ENCODE data around the gene MEG3. TPM values are rescaled to one million over a fixed set of nuclear protein-coding genes. Genes with fewer than 3 reads are reported as not detected.

MEG3 gene
- total and polyA plus RNA-seq, 2 of the 4 experiments (the other 2 are of a cell fraction), result 31.5 to 556 TPM

DNA sequence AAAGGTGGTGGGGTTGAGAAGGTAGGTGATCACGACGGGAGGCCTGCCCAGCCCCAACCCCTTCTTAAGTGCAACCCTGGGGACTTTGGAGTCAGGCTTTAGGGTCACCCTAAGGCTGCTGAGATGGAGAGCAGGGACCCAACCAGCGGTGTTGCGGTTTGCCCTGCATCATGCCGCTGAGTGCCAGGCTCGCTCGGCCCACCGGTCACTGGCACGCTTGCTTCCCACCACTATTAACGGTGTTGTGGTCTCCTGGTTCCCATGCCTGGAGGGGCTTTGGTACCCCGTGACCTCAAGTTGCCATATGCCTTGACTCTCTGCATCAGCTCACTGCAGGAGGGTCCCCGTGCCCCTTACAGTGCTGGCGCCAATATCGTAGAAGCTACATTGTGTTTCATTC lies 18.4 kb upstream of the MEG3 start:
- Histone ChIP-seq H2AK9ac (replicated peaks; ENCODE audit: low read depth, low read length, poor library complexity) (no peak overlapping the region), H3K4ac (ENCODE audit: low read depth, low read length) (no peak overlapping the region), H3K79me1 (ENCODE audit: low read depth in 1 of 2, low read length in 2 of 2) (no peaks in the 10 kb centered on the region), H3K9ac (ENCODE audit: low read depth, low read length) (no peak overlapping the region), H2BK120ac (ENCODE audit: low read depth, low read length) (no peak overlapping the region), H3K9me3 (ENCODE audit: control insufficient read depth, insufficient read depth, low read length) (peaks cover 45% of the 10 kb centered on the region), H3K14ac (replicated peaks; ENCODE audit: low read depth, low read length) (no peak overlapping the region), H3K23ac (ENCODE audit: low read depth, low read length) (no peak overlapping the region), H3K56ac (ENCODE audit: extremely low read depth, insufficient read depth, low read length) (no peak overlapping the region), H3K27ac (ENCODE audit: insufficient read depth, low read length) (no peak overlapping the region), H4K91ac (ENCODE audit: insufficient read depth, low read depth, low read length) (no peak overlapping the region), H3K18ac (ENCODE audit: low read depth, low read length) (no peak overlapping the region), H4K8ac (ENCODE audit: low read depth in 2 of 2, low read length in 2 of 2) (no peak overlapping the region), H3K4me1 (ENCODE audit: control insufficient read depth, insufficient read depth, low read length) (no peaks in the 10 kb centered on the region), H4K5ac (ENCODE audit: low read depth, low read length) (no peak overlapping the region), H3K27me3 (ENCODE audit: control insufficient read depth, insufficient read depth, low read length) (peaks cover 43% of the 10 kb centered on the region), H4K20me1 (ENCODE audit: insufficient read depth, low read length) (no peaks in the 10 kb centered on the region), H2AK5ac (ENCODE audit: low read depth, low read length) (no peak overlapping the region), H2BK20ac (ENCODE audit: low read depth, low read length) (no peak overlapping the region), H3K9me1 (ENCODE audit: insufficient read depth, low read length) (no peaks in the 10 kb centered on the region), H2AFZ (replicated peaks; ENCODE audit: low read length, poor library complexity) (peak overlapping the region; percentile 40), H2BK15ac (ENCODE audit: low read depth, low read length) (no peak overlapping the region), H3K36me3 (ENCODE audit: control insufficient read depth, insufficient read depth, low read length) (no peaks in the 10 kb centered on the region), H2BK5ac (ENCODE audit: low read depth, low read length, poor library complexity, severe bottlenecking) (no peak overlapping the region), H3K4me3 (ENCODE audit: insufficient read depth, low read depth, low read length) (no peak overlapping the region), H3K4me2 (ENCODE audit: low read depth, low read length) (no peak overlapping the region)
- WGBS, 2 experiments (ENCODE audit: extremely low coverage in 2 of 2, insufficient read length in 1 of 2), result 84% methylated on average over 8 of the region's 14 CpGs; no CpG with 5 or more reads in 1 of the 2 experiments
- in situ Hi-C loops (cut with MboI; ENCODE audit: low sequenced_read_pairs), result no loop called here
- DNase-seq (no peak), ATAC-seq (ENCODE audit: low read depth) (no peak)
- intact Hi-C loops (cut with micrococcal nuclease), result no loop called here
- ChIA-PET POLR2A (ENCODE audit: unreplicated experiment) (no interaction called here), CTCF (no interaction called here)
- no peak for TF ChIP-seq SMC3 (IDR thresholded peaks at IDR 0.05; ENCODE audit: low read depth, low read length)
- no peak for TF ChIP-seq RCOR1 (IDR thresholded peaks at IDR 0.05; ENCODE audit: insufficient replicate concordance, low read length)
- TF ChIP-seq BHLHE40 (IDR thresholded peaks at IDR 0.05; ENCODE audit: low read depth, low read length), result no peak
- TF ChIP-seq RFX5 (IDR thresholded peaks at IDR 0.05; ENCODE audit: low read depth, low read length), result no peak
- TF ChIP-seq, protein P1, sequence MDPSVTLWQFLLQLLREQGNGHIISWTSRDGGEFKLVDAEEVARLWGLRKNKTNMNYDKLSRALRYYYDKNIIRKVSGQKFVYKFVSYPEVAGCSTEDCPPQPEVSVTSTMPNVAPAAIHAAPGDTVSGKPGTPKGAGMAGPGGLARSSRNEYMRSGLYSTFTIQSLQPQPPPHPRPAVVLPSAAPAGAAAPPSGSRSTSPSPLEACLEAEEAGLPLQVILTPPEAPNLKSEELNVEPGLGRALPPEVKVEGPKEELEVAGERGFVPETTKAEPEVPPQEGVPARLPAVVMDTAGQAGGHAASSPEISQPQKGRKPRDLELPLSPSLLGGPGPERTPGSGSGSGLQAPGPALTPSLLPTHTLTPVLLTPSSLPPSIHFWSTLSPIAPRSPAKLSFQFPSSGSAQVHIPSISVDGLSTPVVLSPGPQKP (IDR thresholded peaks at IDR 0.05; ENCODE audit: borderline replicate concordance, low read depth, low read length), result no peak
- TF ChIP-seq RAD21 (IDR thresholded peaks at IDR 0.05; ENCODE audit: low read length), result no peak
- no TSS peak for BruUV-seq (replicated peaks)
- dilution Hi-C loops (cut with HindIII; ENCODE audit: low sequenced_read_pairs, unreplicated experiment), result no loop called here
